ENCODE data around the gene OIT3.

DNA sequence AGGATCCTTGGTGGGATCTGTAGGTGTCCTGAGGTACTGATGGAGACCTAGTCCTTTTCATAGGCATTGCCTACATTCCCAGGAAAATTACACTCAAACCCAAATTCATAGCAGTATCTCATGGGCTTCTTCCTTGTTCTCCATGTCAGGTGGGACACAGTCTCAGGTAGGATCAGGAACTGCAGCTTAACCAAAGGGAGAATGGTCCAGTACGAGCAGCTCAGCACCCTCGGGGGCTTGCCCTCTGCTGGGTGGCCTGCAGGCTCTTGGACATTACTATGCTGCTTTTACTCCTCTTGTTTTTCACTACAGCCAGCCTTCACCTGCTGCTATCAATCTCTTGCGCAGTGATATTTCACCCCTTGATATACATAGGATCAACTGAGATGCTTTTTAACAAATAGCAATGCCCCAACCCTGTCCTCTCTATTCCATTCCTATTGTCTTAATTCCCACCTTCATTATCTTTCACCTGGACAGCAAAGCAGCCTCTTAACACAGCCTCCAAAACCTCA is 32.5 kb downstream of the OIT3 start:
- TF ChIP-seq, protein P1, sequence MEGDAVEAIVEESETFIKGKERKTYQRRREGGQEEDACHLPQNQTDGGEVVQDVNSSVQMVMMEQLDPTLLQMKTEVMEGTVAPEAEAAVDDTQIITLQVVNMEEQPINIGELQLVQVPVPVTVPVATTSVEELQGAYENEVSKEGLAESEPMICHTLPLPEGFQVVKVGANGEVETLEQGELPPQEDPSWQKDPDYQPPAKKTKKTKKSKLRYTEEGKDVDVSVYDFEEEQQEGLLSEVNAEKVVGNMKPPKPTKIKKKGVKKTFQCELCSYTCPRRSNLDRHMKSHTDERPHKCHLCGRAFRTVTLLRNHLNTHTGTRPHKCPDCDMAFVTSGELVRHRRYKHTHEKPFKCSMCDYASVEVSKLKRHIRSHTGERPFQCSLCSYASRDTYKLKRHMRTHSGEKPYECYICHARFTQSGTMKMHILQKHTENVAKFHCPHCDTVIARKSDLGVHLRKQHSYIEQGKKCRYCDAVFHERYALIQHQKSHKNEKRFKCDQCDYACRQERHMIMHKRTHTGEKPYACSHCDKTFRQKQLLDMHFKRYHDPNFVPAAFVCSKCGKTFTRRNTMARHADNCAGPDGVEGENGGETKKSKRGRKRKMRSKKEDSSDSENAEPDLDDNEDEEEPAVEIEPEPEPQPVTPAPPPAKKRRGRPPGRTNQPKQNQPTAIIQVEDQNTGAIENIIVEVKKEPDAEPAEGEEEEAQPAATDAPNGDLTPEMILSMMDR (IDR thresholded peaks at IDR 0.05) = no peak
- TF ChIP-seq POLR2A (IDR thresholded peaks at IDR 0.05) = no peak
- no peak for TF ChIP-seq EP300 (IDR thresholded peaks at IDR 0.05; ENCODE audit: low read depth)
- TF ChIP-seq POLR2AphosphoS5 (IDR thresholded peaks at IDR 0.05) = no peak
